ENCODE results near the gene UNC119B. TPM values are rescaled to one million over a fixed set of nuclear protein-coding genes. Genes with fewer than 3 reads are reported as not detected.

Gene UNC119B
- total and polyA plus RNA-seq, 2 experiments from 2014 or later, result 9.9 to 51.3 TPM

GRCh38 chr12:120690978-120691377 is 19.3 kb upstream of the UNC119B start:
- Histone ChIP-seq H3K4me3 (0 out of 2 replicates have a peak overlapping the region, but pooled peaks have one; percentile 4), H3K9me2 (ENCODE audit: insufficient read depth) (no peaks in the 10 kb centered on the region), H3F3A (replicated peaks; ENCODE audit: low read depth) (peaks cover 21% of the 10 kb centered on the region), H3K36me3 (ENCODE audit: insufficient read depth) (peaks cover 17% of the 10 kb centered on the region), H2AFZ (no peak overlapping the region), H3K27ac (ENCODE audit: low read depth) (peak overlapping the region; percentile 80), H3K27me3 (ENCODE audit: insufficient read depth) (no peaks in the 10 kb centered on the region), H3K4me1 (ENCODE audit: insufficient read depth) (peaks cover 62% of the 10 kb centered on the region), H3K79me2 (replicated peaks; ENCODE audit: insufficient read depth) (peaks cover 85% of the 10 kb centered on the region), H4K20me1 (replicated peaks; ENCODE audit: insufficient read depth) (peaks cover 51% of the 10 kb centered on the region), H3K4me2 (peak overlapping the region; percentile 95)
- Mint-ChIP-seq H3K4me1 (peaks cover 60% of the 10 kb centered on the region), H3K4me3 (no peak overlapping the region; the same call in 2 of the 3 replicates), H3K27ac (no peak overlapping the region; the same call in 1 of the 2 replicates), H3K36me3 (ENCODE audit: low read depth) (peaks cover 24% of the 10 kb centered on the region), H3K9me3 (no peaks in the 10 kb centered on the region), H3K27me3 (ENCODE audit: insufficient read depth, low read depth, poor library complexity) (no peaks in the 10 kb centered on the region)
- no peak for ATAC-seq
- TF ChIP-seq ZNF462 (CRISPR knock-in tag; IDR thresholded peaks at IDR 0.05) (no peak), ZNF331 (CRISPR knock-in tag; IDR thresholded peaks at IDR 0.05; ENCODE audit: low read depth) (no peak), EZH2phosphoT487 (IDR thresholded peaks at IDR 0.05; ENCODE audit: unreplicated experiment) (no peak), POLR2AphosphoS5 (IDR thresholded peaks at IDR 0.05; ENCODE audit: low read depth) (no peak), EZH2 (IDR thresholded peaks at IDR 0.05; ENCODE audit: low read depth, unreplicated experiment) (no peak), ZNF114 (CRISPR knock-in tag; IDR thresholded peaks at IDR 0.05) (no peak), JUNB (IDR thresholded peaks at IDR 0.05; ENCODE audit: unreplicated experiment) (no peak)
- TF ChIP-seq, protein P1, sequence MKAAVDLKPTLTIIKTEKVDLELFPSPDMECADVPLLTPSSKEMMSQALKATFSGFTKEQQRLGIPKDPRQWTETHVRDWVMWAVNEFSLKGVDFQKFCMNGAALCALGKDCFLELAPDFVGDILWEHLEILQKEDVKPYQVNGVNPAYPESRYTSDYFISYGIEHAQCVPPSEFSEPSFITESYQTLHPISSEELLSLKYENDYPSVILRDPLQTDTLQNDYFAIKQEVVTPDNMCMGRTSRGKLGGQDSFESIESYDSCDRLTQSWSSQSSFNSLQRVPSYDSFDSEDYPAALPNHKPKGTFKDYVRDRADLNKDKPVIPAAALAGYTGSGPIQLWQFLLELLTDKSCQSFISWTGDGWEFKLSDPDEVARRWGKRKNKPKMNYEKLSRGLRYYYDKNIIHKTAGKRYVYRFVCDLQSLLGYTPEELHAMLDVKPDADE (IDR thresholded peaks at IDR 0.05), result no peak
- no peak for DNase-seq (ENCODE audit: low spot score)
